Activated CD8-positive, alpha-beta T cell treated with anti-CD3 and anti-CD28 coated beads, Interleukin-2, amount 10 ng/mL, durations not matched to agents 7 days and 5 days (primary cell): Measurements from ENCODE around the gene MCM9. TPM values are rescaled to one million over a fixed set of nuclear protein-coding genes. Genes with fewer than 3 reads are reported as not detected.

Experiments
- ATAC-seq: fragments of 150-1000 bp; cut with Tn5 transposase; one replicate; pipeline ENCODE4 v1.10.0; 2021; ENCODE audit warnings: moderate library complexity
- CTCF ChIA-PET: fragments of 350-600 bp; sonication (Branson Sonifier 250); formaldehyde crosslinking; loops from one replicate; lab custom pipeline; 2021; ENCODE audit warnings: antibody characterized with exemption; lab: Charles Lee
- POLR2A ChIA-PET: fragments of 350-600 bp; sonication (Branson Sonifier 250); formaldehyde crosslinking; loops from one replicate; lab custom pipeline; 2021; ENCODE audit warnings: antibody characterized with exemption; lab: Charles Lee
- DNase-seq: peaks from one replicate; pipeline ENCODE4 v3.0.0-alpha.2; 2020
- H3K27ac Mint-ChIP-seq: one replicate; pipeline ENCODE4 v1.8.0; 2021; ENCODE audit warnings: mild to moderate bottlenecking, mixed read lengths
- H3K27me3 Mint-ChIP-seq: one replicate; pipeline ENCODE4 v1.8.0; 2021; ENCODE audit warnings: low read depth, mixed read lengths
- H3K36me3 Mint-ChIP-seq: one replicate; pipeline ENCODE4 v1.8.0; 2021; ENCODE audit warnings: low read depth, mixed read lengths
- H3K4me1 Mint-ChIP-seq: one replicate; pipeline ENCODE4 v1.8.0; 2021; ENCODE audit warnings: low read depth, mixed read lengths
- H3K4me3 Mint-ChIP-seq: one replicate; pipeline ENCODE4 v1.8.0; 2021; ENCODE audit warnings: mild to moderate bottlenecking, mixed read lengths
- H3K9me3 Mint-ChIP-seq: one replicate; pipeline ENCODE4 v1.8.0; 2022; ENCODE audit warnings: mixed read lengths; ENCODE audit not compliant: insufficient read depth
- total RNA-seq, 2 experiments: library from RNA; stranded (reverse); gene quantifications; one replicate each; pipeline ENCODE4 v1.2.3, GENCODE V29; 2021

Gene MCM9
- total RNA-seq, 2 experiments from 2014 or later = 18.1 to 18.8 TPM

DNA sequence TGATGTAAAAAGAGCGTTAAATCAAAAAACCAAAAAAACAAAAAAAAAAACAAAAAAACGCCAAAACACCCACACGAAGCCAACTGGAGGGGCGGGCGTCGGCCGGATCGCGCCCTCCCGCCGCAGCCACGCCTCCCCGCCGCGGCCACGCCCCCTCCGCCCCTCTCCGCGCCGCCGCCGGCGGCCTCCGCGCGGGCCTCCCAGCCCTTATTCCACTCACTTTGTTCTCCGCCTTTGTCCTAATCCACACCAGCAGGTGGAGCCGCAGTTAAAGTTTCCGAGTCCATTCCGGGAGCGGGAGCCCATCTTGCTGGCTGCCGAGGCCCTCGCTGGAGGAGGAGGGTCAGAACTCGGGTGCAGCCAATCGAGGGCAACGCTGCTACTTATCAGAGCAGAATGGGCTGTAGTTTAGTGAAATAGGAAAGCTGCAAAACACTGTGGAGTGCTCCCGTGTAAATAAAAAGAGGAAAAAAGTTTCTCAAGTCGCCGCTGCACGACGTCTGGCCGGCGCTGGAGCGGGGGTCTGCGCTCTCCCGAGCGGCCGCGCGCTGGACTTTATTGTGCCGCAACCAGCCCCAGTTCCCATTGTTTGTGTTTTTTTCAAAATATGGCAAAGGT is 41.0 kb downstream of the MCM9 start, which contains the start of gene ASF1A:
ASF1A (plus strand) TSS at position 346 of the 618 bp plus-strand sequence; CDS start at position 608, 262 bp downstream.
- peak within 1 kb of the TSS; percentile 96 for H3K27ac Mint-ChIP-seq
- peak; percentile 97 for DNase-seq
- ChIA-PET POLR2A (interaction anchor here (0.7 to 5.5 kb wide), 18 partner anchors 10 to 1345 kb away, joined by 3 to 29 read pairs (median 4); partner anchors contain the start of genes CEP85L and MCM9), CTCF (interaction anchor here (0.5 to 2.7 kb wide), 10 partner anchors 10 to 503 kb away, joined by 3 to 12 read pairs (median 6); no protein-coding TSS in a partner anchor)
- peak within 1 kb of the TSS; percentile 88 for H3K4me3 Mint-ChIP-seq
- H3K9me3 Mint-ChIP-seq = no peaks in the 10 kb centered on the region
- peak; percentile 82 for ATAC-seq
- H3K27me3 Mint-ChIP-seq = no peaks in the 10 kb centered on the region
- peaks cover 22% of the 10 kb centered on the region for H3K36me3 Mint-ChIP-seq
- peaks cover 51% of the 10 kb centered on the region for H3K4me1 Mint-ChIP-seq

DNA sequence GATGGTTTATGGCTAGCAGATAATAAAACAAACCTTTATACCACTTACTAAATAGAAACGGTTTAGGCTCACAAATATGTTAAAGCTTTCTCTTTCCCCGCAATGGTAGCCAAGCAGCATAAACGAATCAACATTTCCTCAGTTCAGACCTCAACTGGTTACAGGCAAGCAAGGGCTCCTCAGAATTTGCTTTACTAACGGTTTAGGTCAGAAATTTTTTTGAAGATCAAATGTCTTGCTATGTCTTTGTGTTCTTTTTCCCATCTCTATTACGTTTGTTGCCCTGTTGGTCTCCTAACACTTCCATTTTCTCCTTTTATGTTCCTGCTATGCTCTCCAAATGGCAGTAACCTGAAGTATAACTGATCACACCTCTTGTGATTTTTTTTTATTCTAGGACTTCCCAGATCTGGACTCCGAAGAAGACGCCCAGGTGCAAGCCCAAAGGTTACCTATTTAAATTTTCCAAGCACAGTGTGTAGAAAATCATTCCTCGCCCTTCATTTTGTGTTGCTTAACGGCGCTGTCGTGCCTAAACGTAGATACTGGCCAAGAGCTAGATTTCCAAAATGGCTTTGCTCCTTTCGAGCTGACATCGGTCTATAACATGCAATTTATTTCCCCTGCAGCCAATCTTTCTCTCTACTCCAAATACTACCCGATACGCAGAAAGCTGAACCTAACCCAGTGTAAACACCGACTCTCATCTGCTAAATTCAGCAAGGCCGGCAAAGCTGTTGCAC is 41.7 kb downstream of the MCM9 start:
- ChIA-PET CTCF (interaction anchor here (0.5 to 2.7 kb wide), 11 partner anchors 10 to 503 kb away, joined by 3 to 12 read pairs (median 4); no protein-coding TSS in a partner anchor), POLR2A (interaction anchor here (0.8 to 5.5 kb wide), 15 partner anchors 10 to 1345 kb away, joined by 3 to 29 read pairs (median 4); partner anchors contain the start of genes CEP85L and MCM9)
- H3K9me3 Mint-ChIP-seq = no peaks in the 10 kb centered on the region
- H3K4me1 Mint-ChIP-seq = peaks cover 45% of the 10 kb centered on the region
- ATAC-seq (peak; percentile 32), DNase-seq (peak; percentile 72)
- peak overlapping the region; percentile 96 for H3K27ac Mint-ChIP-seq
- peak overlapping the region; percentile 88 for H3K4me3 Mint-ChIP-seq
- no peaks in the 10 kb centered on the region for H3K27me3 Mint-ChIP-seq
- H3K36me3 Mint-ChIP-seq = peaks cover 21% of the 10 kb centered on the region

DNA sequence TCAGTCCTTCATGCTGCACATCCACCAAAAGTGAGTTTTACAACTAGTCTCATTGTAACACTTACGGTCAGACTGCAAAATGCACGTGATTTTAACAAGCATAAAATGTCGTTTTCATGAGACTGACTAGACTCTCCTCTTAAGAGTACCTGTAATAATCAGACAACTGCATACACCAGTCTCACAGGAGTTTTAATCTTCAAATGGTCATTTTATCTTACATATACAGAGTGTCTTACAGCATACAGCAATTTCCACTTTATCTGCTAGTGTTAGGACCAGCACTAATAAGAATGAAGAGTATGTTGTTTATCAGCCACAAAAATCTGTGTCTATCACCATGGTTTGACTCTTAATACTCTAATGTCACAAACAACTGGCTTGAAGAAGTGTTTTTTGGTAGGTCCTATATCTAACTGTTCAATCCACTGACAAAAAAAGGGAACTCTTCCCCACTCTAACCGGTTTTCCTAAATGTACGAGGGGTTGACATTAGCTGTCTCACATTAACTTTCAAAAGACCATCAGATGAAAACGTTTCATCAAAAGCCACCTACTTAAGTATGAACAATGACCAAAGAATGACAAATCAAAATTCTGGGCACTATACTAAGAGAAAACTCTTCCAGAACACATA is 42.5 kb downstream of the MCM9 start:
- peak overlapping the region; percentile 96 for H3K27ac Mint-ChIP-seq
- DNase-seq (no peak), ATAC-seq (no peak)
- H3K27me3 Mint-ChIP-seq = no peaks in the 10 kb centered on the region
- peak overlapping the region; percentile 88 for H3K4me3 Mint-ChIP-seq
- H3K36me3 Mint-ChIP-seq = peaks cover 20% of the 10 kb centered on the region
- ChIA-PET POLR2A (interaction anchor here (0.6 to 5.5 kb wide), 6 partner anchors 11 to 96 kb away, joined by 3 to 21 read pairs (median 6); no protein-coding TSS in a partner anchor), CTCF (interaction anchor here (0.7 to 2.7 kb wide), 6 partner anchors 11 to 96 kb away, joined by 3 to 12 read pairs (median 6); no protein-coding TSS in a partner anchor)
- peaks cover 42% of the 10 kb centered on the region for H3K4me1 Mint-ChIP-seq
- no peaks in the 10 kb centered on the region for H3K9me3 Mint-ChIP-seq

GRCh38 chr6:118890997-118891790 is 43.8 kb downstream of the MCM9 start:
- peak; percentile 34 for DNase-seq
- Mint-ChIP-seq H3K4me1 (peaks cover 44% of the 10 kb centered on the region), H3K4me3 (peak overlapping the region; percentile 88), H3K9me3 (no peaks in the 10 kb centered on the region), H3K27ac (peak overlapping the region; percentile 96), H3K36me3 (peaks cover 22% of the 10 kb centered on the region), H3K27me3 (no peaks in the 10 kb centered on the region)
- POLR2A ChIA-PET = interaction anchor here (0.6 to 5.5 kb wide), 12 partner anchors 9 to 182 kb away, joined by 3 to 21 read pairs (median 4); no protein-coding TSS in a partner anchor
- CTCF ChIA-PET = interaction anchor here (0.7 to 2.3 kb wide), 9 partner anchors 8 to 326 kb away, joined by 3 to 10 read pairs (median 4); no protein-coding TSS in a partner anchor
- ATAC-seq = no peak

DNA sequence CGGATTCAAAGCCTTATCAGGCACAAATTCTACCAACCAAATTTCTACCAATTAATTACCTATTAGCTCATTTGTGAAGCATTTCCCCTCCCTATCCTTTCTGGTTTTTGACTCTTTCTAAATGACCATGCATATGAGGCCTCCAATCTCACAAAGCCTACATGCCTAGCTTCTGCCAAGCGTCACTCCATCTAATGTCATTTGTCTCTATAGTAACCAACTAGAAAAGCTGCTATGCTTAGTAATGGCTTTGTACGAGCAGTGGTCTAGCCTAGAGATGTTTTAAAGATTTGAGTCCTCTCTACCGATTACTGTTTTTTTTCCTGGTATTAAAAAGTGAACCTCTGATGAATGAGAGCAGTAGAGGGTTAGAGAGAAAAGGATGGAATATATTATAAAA is 45.8 kb downstream of the MCM9 start:
- Mint-ChIP-seq H3K4me1 (peaks cover 51% of the 10 kb centered on the region), H3K27me3 (no peaks in the 10 kb centered on the region), H3K4me3 (no peak overlapping the region), H3K27ac (no peak overlapping the region), H3K36me3 (peaks cover 23% of the 10 kb centered on the region), H3K9me3 (no peaks in the 10 kb centered on the region)
- ChIA-PET POLR2A (no interaction called here), CTCF (interaction anchor here (1.3 to 1.5 kb wide), 3 partner anchors 24 to 324 kb away, joined by 3 to 7 read pairs (median 4); no protein-coding TSS in a partner anchor)
- DNase-seq = no peak
- ATAC-seq = no peak

DNA sequence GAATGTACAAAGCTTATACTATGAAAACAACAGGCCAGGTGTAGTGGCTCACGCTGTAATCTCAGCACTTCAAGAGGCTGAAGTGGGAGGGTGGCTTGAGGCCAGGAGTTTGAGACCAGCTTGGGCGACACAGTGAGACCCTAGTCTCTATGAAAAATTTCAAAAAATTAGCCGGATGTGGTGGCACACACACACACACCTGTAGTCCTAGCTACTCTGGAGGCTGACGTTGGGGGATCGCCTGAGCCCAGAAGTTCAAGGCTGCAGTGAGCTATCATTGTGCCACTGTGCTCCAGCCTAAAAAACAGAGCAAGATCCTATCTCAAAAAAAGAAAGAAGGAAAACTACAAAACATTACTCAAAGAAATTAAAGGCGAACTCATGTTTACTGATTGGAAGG is 48.3 kb downstream of the MCM9 start:
- CTCF ChIA-PET = interaction anchor here (1.0 to 1.1 kb wide), 2 partner anchors 11 to 85 kb away, joined by 3 to 4 read pairs; no protein-coding TSS in a partner anchor
- no peak overlapping the region for H3K27ac Mint-ChIP-seq
- H3K4me1 Mint-ChIP-seq = peaks cover 53% of the 10 kb centered on the region
- no peak for ATAC-seq
- no peak for DNase-seq
- no peak overlapping the region for H3K4me3 Mint-ChIP-seq
- POLR2A ChIA-PET = interaction anchor here (0.8 to 1.1 kb wide), 3 partner anchors 9 to 224 kb away, joined by 3 read pairs; no protein-coding TSS in a partner anchor
- no peaks in the 10 kb centered on the region for H3K27me3 Mint-ChIP-seq
- no peaks in the 10 kb centered on the region for H3K9me3 Mint-ChIP-seq
- peaks cover 30% of the 10 kb centered on the region for H3K36me3 Mint-ChIP-seq

DNA sequence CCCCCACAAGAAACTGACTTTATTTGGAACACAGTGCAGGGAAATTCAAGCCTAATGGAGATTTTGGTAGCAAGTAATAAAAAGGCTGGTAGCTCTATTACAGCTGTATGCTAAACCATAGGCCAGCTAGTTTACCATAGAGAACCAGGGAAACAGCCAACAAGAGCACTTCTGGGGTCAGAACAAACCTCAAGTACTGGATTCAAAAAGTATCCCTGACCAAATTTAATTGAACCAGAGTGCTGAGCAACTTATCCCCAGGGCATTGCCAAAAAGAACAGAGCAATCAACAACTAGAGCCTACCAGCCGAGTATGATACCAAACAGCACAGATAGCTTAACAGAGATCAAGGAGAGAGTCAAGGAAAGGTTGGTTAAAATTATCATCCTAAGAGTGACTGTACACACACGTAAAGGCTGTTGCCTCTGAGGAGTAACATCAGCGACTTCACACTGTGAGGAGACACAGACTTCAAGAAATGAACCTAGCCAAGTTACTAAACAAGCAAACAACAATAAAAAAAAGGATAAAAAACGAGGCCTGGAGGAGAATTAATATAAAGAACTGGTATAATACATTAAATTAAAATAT is 52.5 kb downstream of the MCM9 start:
- no peaks in the 10 kb centered on the region for H3K9me3 Mint-ChIP-seq
- ATAC-seq (no peak), DNase-seq (no peak)
- ChIA-PET CTCF (interaction anchor here (0.9 to 2.1 kb wide), 7 partner anchors 9 to 86 kb away, joined by 4 to 6 read pairs (median 4); partner anchors contain the start of gene ASF1A), POLR2A (interaction anchor here (0.6 to 2.0 kb wide), 4 partner anchors 9 to 172 kb away, joined by 3 to 8 read pairs (median 4); partner anchors contain the start of gene ASF1A)
- H3K36me3 Mint-ChIP-seq = peaks cover 30% of the 10 kb centered on the region
- H3K4me1 Mint-ChIP-seq = peaks cover 43% of the 10 kb centered on the region
- no peak overlapping the region for H3K4me3 Mint-ChIP-seq
- H3K27me3 Mint-ChIP-seq = no peaks in the 10 kb centered on the region
- no peak overlapping the region for H3K27ac Mint-ChIP-seq

DNA sequence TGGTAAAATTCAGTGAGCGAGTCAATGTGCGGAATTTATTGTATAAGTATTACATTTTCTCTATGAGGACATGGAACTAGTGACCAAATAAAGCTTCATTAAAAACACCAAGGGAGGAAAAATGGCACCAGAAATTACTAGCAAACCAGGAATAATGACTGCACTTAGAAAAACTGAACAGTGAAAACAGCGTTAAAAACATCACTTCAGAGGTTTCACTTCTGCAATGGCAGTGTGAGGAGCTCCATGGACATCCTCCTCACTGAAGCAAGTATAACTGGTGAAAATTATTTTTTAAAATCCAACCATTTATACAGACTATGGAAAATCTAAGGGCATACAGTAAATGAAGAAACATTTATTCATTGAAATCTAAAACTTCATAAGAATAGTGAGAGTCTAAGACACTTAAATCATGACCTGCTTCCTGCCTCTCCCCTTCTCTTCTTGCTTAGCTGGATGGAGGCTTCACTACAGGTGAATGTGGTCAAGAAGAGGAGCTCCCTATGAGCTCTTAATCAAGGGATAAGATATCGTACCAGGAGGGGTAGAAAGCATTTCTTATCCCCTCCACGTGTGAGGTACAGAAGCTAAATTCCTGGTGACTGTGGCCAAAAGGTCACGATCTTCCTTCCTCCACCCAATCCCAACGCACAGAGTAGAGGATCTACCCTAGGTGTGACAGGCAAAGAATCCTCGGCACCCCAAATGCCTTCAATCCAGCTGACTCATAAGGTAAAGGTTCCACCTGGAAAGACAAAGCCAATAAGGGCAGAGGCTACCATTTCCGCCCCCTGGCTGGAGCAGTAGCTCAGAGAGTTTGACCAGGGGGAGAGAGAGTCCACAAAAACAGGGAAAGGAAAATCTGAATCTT is 53.3 kb downstream of the MCM9 start:
- H3K36me3 Mint-ChIP-seq = peaks cover 29% of the 10 kb centered on the region
- no peaks in the 10 kb centered on the region for H3K9me3 Mint-ChIP-seq
- no peak overlapping the region for H3K4me3 Mint-ChIP-seq
- ChIA-PET POLR2A (interaction anchor here (0.6 to 2.0 kb wide), 4 partner anchors 10 to 172 kb away, joined by 3 to 8 read pairs (median 4); partner anchors contain the start of gene ASF1A), CTCF (interaction anchor here (0.9 to 2.1 kb wide), 6 partner anchors 9 to 85 kb away, joined by 4 to 6 read pairs (median 4); no protein-coding TSS in a partner anchor)
- ATAC-seq (no peak), DNase-seq (no peak)
- peaks cover 35% of the 10 kb centered on the region for H3K4me1 Mint-ChIP-seq
- H3K27me3 Mint-ChIP-seq = no peaks in the 10 kb centered on the region
- H3K27ac Mint-ChIP-seq = no peak overlapping the region

DNA sequence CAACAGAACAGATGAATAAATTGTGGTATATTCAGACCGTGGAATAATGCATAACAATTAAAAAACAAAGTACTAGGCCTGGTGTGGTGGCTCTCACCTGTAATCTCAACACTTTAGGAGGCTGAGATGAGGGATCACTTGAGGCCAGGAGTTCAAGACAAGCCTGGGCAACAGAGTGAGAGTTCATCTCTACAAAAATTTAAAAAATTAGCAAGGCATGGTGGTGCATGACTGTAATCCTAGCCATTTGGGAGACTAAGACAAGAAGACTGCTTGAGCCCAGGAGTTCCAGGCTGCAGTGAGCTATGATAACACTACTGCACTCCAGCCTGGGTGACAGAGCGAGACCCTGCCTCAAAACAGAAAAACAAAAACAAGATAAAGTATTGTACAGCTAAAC is 57.2 kb downstream of the MCM9 start:
- Mint-ChIP-seq H3K9me3 (no peaks in the 10 kb centered on the region), H3K4me1 (peaks cover 22% of the 10 kb centered on the region), H3K27me3 (no peaks in the 10 kb centered on the region), H3K4me3 (no peak overlapping the region), H3K27ac (no peak overlapping the region), H3K36me3 (peaks cover 18% of the 10 kb centered on the region)
- DNase-seq = no peak
- POLR2A ChIA-PET = no interaction called here
- ATAC-seq = no peak
- CTCF ChIA-PET = no interaction called here
